Putamen (tissue), 1 donor: Measurements from ENCODE around the gene INPP5A.

Experiments used
- DNase-seq: peaks from one replicate; pipeline ENCODE4 v3.0.0-alpha.2; 2016; ENCODE audit warnings: low spot score

The INPP5A gene

DNA sequence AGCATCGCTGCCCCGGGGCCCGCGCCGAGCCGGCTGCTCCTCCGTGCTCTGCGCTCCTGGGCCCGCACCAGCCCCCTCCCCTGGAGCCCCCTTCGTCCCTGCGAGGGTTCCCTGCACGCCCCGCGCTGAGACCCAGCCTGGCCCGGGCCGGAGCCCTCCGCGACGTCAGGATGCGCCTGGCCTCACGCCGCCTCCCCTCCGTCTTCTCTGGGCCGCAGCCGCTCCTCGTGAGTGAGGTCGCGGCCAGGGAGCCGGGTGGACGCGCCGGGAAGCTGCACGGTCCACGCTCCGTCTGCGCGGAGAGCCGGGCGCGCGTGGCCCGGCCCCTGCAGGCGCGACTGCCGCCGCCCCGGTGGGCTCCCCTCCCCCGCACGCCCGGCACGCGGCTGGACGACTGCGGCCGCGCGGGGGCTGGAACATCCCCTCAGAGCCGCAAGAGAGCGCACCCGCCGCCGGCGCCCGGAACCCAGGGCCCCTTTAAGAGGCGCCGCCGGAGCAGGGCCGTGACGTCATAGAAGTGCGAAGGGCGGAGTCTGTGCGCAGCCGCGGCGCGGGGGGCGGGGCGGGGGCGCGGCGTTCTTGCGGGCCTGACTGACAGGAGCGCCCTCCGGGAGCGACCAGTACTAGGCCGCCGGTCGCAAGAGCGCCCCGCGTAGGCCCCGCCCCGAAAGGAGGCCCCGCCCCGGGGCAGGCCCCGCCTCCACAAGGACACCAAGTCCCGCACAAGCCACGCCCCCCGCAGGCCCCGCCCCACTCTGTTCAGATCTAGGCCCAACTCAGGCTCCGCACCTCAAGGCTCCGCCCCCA, 507 bp upstream of the INPP5A start:
- DNase-seq: peak; percentile 100

DNA sequence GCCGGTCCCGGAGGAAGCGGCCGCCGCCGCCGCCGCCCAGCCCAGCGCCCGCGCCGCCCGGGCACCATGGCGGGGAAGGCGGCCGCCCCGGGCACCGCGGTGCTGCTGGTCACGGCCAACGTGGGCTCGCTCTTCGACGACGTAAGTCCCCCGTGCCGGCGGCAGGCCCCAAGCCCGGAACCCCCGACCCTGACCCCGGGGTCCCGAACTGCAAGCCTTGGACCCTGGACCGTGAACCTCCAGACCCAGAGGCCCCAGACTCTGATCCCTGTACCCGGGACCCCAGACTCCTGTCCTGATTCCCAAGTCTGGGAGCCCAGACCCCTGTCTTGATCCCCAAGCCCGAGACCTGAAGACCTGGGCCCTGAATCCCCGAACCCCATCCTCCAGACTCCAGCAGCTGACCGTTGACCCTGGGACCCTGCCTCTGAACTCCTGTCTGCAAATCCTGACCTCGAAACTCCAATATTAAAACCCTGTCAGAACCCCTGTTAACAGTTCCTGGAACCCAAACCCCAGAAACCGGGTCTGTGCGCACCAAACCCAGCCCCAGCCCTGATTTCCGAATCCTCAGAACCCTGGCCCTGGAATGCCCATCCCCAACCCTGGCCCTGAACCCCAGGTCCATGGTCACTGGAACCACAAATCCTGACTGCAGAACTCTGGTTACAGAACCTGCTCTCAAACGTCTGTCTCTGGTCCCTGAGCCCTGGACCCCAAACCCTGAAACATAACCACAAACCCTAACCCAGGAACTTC, 623 bp downstream of the INPP5A start:
- DNase-seq: no peak

DNA sequence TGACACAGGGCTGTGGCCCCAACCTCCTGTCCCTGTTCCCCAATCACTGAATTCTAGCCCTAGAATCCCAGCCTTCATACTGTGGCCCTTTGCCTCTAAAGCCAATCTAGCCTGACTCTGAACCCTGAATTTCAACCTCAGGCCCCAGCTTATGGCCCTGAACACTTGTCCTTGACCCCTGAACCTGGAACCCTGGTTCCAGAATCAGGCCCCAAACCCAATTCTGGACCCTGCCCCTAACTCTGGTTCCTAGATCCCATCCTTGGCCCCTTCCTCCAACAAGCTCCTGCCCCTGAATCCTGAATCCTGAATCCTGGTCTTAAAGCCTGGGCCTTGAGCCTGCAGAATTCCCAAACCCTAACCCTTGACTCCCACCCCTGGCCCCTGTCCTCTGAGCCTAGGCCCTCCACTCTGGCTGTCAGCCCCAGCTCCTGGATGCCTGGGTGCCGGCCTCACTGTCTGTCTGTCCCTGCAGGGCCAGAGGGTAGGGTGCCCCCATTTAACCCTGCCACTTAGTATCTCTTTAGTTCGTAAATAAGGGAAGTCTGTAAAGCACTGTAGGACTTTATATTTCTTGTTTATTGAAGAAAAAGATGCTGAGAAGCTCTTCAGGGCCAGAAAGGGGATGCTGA, 1.3 kb downstream of the INPP5A start:
- DNase-seq: no peak

DNA sequence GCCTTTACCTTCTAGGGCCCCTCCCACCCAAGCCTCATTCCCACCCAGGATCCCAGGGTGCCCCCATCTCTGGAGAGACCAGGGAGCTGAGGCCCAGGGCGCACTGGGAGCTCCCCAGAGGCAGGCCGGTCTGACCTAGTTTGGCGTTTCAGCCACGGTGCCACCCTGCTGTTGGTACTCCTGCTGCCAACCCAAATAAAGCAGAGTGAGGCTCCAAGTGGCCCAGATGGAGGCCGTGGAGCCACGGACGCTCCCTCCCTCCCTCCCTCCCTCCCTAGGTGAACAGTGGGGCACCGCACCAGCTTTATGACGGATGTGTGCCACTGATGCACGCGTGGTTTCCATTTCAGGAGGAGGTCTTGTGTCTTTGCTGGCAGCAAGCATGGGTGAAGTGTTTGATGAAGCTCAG, 1.8 kb downstream of the INPP5A start:
- no peak for DNase-seq

DNA sequence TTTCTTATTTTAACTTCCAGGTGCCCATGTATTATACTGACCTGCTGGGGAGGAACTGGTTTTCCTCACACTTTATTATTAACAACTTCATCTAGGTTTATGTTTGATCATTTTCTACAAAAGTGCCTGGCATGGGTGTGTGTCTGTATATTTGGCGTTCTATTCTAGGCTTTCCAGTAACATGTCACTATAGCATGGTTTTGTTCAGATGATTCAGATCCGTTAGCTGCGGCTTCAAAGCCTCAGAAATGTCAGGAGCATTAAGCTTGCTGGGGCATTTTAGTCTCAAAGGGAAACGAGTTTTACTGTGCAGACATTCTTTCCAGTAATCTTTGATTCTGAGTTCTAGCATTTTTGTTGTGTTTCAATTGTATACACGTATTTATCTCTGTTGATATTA, 2.3 kb downstream of the INPP5A start:
- DNase-seq: no peak

DNA sequence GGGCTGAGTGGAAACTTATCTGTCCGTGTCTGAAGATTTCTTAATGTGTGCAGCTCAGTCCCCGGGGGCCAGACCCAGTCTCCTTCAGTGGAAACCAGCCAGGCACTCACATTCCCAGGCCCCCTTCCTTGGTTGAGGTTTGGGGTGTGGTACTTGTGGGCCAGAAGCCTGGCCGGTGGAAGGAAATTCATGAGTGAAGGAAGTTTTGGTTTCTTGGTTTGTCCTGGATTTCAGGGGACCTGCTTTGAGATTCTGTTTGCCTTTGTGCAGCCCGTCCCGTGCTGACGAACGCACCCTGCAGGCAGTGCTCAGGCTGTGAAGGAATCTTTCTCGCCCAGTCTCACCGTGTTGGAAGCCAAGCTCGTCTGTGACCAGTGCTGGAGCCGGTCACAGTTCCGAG, 2.9 kb downstream of the INPP5A start:
- no peak for DNase-seq

DNA sequence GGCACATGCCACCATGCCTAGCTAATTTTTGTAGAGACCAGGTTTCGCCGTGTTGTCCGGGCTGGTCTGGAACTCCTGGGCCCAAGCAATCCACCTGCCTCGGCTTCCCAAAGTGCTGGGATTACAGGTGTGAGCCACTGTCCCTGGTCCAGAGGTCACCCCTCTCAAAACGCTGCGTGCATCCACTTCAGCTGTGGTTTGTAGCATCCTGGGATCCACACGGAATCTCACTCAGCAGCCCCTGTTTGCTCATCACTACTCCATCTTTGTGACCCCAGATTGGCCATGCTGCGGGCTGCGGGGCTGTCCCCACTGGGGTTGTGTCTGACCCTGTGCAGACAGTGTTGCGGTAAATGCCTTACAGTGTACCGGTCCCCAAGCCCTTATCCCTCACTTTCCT, 3.5 kb downstream of the INPP5A start:
- no peak for DNase-seq

DNA sequence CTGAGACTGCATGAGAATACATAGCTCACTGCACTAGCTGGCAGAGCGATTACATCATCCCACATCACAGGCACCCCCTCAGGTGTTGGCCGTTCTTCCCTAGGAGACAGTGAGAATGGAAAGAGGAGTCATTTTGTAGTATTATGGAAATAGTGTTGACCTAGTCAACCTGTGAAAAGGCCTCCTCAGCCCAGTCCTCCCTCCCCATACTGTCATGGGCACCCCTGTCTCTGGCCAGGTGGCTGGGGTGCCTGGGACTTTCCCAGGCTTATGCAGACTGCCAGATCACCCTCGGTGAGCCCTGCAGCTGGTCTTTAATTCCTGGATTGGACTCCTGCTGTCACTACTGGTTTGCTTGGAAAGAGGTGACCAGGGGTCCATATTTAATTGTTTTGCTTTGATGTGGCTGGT, 4.0 kb downstream of the INPP5A start:
- DNase-seq: no peak

DNA sequence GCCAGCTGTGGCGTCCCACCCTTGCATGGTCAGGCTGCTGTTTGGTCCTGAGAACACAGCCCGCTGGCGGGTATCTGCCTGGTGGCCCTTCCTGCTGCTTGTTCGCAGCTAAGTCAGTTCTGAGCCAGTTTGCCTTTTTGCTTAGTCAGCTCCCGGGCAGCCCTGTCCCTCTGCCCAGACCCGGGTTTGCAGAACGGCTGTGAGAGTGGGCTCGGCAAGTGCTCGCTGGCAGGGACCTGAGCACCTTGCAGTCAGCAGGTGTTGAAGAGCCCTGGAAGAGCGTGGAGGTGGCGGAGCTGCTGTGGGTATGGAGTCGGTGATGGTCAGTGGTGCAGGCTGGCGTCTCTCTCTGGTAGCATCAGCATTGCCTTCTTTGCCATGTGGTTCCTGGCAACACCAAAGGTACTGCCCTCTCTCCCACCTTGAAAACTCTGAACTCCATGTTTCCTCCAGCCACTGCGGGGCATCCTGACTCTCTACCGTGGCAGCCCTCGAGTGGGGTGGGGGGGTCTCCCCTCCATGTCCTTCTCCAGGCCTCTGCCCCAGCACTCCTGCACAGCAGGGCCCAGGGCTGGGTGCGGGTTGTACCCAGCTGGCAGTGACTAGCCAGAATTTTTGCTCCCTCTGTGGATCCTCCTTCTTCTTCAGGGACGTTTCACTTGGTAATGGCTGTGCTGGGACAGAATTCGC, 4.6 kb downstream of the INPP5A start:
- no peak for DNase-seq

DNA sequence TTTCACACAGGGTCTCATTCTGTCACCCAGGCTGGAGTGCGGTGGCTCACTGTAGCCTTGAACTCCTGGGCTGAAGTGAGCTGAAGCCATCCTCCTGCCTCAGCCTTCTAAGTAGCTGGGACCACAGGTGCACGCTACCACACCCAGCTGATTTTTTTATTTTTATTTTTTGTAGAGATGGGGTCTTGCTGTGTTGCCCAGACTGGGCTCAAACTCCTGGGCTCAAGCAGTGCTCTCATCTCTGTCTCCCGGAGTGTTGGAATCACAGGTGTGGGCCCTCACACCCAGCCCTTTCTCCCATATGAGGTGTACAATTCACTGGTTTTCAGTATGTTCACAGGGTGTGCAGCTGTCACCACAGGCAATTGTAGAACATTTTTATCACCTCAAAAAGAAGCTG, 5.2 kb downstream of the INPP5A start:
- no peak for DNase-seq

DNA sequence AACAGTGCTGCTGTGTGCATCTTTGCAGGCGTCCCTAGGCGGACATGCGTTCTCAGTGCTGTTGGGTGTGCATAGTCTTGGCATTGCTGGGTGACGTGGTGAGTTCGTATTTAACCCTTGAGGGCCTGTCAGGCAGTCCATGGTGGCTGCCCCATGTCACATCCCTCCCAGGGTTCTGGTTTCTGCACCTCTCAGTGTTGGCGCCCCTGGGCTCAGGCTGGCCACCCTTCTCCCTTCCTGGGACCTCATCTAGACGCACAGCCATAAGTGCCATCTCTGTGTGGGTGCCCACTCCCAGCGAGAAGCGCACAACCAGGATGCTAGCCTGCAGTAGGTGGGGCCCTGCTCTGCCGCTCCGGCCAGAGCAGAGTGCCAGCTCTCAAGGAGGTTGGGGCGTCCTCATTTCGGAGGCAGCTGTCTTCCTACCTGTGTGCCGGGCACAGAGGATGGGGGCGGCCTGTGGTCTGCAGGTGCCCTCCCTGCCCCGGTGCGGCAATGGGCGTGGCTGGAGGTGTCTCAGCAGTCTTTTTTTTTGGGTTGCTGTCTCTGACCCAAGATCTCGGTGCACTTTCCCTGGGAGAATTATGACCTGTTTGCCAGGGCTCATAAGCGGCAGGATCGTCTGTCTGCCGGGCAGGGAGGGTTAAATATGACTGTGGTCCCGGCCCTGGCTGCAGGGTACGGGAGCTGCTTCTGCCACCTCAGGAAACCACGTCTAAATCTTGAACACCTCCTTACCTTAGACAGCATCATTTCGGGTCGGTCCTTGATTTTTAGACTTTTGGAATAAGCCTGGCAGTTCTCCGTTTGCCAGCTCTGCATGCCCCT, 6.5 kb downstream of the INPP5A start:
- no peak for DNase-seq

DNA sequence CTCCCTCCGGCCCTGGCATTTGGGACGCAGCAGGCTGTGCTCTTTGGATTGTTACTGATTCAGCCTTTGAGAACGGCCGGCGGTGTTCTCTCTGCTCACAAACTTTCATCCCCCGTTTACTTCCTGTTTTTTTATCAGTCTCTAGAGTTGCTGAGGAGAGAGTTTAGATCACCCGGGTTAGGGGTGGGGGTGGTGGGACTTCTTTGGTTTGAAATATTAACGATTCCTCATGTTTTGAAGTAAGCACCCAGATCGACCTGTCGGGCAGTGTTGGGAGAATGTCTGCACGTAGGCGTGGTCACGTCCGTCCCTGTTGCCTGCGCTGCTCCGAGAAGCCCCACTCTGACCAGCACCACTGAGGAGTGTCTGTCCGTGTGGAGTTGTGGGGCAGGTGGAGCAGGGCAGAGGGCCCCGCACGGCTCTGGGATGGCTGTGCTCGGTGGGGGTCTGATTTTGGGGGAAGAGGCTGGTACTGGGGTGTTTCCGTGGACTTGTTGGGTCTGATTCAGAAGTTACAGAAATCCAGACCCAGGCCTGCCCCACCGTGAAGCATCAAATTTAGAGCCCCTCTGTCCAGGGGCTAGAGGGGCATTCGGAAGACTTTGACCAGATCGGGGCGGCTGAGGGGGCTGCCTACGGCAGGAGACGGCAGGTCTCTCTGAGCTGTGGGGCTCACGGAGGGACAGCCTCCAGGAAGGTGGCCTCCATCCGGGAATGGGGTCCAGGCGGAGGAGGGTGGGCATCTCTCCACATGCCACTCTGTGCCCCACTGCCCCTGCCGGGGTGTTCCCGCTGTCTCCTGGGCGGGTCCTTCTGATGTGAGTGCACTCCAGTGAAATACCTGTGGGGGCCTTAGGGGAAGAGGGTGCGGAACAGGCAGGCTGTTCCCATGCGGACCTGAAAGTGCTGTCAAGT, 7.4 kb downstream of the INPP5A start:
- DNase-seq: no peak

DNA sequence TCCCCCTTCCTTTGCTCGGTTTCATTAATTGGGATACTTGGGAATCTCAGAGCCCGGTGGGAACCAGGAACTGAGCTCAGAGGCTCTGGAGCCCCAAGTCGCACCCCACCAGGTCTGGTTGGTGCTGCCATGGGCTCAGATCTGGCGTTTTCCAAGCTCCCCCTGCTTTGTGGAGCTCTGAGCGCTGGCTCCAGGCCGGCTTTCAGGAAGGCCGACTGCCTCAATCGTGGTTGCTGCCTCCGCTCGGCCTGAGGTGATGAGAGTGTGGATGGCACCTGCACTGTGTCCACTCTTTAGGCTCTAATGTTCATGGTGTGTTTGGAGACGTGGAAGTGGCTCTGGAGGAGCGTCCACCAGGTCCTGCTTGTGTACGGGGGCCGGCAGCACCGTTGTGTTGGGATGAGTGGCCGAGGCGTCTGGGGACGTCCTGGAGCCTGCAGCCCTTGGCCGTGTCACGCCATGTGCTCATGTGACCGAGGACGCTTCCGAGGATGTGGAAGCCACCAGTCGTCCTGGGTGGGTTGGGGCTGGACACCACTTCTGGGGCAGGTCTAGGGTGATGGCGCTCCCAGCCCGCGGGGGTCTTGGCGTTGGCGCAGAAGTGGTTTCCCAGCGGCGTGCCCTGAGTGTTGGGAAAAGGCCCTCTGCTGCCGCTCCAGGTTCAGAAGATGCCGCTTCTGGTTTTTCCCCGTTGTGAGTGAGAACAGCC, 8.2 kb downstream of the INPP5A start:
- DNase-seq: no peak

DNA sequence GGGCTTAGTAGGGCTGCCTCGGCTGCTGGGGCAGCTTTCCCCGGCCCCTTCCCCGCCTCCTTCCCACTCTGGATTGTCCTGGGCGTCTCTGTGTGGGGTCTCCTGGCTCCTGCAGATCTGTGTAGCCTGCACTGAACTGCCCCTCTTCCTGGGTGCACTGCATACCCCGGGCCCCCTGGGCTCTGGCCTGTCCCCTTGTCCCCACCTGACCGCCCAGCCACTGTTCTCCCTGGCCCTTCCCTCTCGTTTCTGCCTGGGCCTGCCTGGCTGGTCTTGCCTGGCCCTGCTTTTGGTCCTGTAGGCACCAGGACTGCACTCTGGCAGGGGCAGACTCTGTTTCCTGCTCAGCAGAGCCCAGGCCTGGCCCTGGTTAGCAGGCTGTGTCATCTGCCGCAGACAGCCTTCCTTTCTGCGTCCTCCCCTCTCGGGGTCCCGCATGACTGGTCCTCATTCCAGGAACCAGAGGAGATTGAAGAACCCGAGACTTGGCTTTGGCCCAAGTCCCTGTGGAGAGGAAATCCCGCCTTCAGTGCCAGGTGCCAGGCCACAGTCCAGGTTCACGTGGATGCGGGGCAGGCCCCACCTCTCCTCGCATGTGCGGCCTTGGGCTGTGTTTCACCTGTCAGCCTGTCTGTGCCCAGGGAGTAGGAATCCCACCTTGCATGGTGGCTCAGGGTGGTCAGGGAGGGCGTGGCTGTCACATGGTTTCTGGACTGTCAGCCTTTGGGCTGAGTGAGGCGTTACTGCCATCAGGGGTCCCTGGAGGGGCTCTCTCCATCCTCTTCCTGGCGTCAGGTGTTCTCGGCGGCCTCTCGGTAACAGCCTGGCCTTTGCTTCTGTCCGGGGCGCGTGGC, 9.2 kb downstream of the INPP5A start:
- DNase-seq: no peak

DNA sequence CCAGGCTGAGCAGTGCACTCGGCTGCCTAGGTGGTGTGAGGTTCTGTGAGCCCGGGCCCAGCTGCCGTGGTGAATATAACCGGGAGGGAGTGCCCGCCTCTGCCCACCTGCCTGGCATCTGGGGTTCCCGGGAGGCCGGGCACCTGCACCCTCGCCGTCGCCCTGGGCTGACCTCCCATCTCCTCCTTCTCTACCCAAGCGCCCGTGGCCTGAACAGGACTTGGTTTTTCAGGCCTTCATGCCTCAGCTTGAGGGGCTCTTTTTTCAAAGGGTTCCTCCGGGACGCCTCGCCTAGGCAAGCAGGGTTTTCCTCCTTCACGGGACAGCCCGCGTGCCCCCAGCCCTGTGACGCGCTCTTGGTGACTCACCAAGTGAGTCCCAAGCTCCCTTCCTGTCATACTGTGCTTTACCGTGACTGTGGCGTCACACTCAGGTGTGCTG, 9.9 kb downstream of the INPP5A start:
- DNase-seq: no peak

DNA sequence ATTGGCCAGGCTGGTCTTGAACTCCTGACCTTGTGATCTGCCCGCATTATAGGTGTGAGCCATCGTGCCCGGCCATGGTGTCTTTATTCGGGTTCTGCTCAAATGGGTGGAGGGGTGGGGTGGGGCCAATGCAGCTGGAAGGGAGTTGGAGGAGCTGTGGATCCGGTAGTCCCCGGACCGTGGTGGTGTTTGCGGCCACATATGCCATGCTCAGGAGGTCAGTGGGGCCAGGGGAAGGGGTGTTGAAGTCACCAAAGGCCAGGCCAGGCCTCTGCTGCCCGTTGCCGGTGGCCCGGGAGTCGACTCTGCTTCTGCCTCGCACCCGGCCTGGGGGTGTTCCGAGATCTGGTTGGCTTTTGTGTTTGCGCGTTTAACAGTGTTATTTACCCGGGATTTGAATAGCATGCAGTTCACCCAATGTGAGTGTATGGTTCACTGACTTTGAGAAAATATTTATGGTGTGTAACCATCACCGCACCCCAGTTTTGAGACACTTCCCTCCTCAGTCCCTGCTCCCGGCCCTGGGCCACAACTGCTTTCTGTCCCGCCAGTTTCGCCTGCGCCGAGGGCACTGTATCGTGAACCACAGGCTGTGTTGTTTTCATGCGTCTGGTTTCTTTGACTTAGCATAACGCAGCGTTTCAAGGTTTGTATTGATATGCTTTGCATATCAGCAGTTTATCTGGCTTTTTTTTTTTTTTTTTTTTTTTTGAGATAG, 10.7 kb downstream of the INPP5A start:
- no peak for DNase-seq

DNA sequence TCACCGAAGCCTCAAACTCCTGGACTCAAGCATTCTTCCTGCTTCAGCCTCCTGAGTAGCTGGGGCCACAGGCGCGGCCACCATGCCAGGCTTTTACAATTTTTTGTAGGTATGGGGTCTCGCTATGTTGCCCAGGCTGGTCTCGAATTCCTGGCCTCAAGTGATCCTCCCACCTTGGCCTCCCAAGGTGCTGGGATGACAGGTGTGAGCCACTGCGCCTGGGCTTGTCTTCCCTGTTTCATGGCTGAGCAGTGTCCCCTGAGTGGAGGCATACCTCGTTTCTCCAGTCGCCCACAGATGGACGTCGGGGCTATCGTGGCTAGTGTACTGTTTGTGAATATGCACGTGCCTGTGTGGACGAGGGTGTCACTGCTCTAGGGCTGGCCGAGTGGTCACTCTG, 11.3 kb downstream of the INPP5A start:
- DNase-seq: no peak

DNA sequence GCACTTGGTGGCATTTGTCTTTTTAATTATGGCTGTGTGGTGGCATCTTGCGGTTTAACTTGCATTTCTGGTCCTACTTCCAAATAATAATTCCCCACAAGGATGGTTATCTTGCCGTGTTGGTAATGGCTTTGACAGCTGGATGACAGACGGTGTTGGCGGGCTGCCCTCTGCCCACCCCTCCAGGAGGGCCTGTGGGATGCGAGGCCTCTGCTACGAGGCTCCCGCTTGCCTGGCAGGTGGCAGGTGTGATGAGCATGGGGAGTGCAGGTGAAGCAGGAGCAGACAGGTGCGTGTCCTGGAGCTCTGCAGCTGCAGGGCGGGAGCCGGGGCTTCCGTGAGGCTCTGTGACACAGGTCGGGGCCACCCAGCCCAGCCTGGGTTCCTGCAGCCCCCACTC, 11.8 kb downstream of the INPP5A start:
- no peak for DNase-seq
